WTC11 (cell line): ENCODE data around the gene ALDH16A1. TPM values are rescaled to one million over a fixed set of nuclear protein-coding genes. Genes with fewer than 3 reads are reported as not detected.

ENCODE experiments used
- ATAC-seq: fragments of 200-7000 bp; cut with Tn5 transposase; 2 replicates; pipeline ENCODE4 v1.10.0; 2021; ENCODE audit warnings: mild to moderate bottlenecking, moderate library complexity
- CTCF ChIA-PET: fragments of 300-600 bp; sonication (Branson Sonifier 250); formaldehyde crosslinking; loops from one replicate; lab custom pipeline; 2021; ENCODE audit warnings: antibody characterized with exemption; lab: Charles Lee
- POLR2A ChIA-PET: fragments of 350-600 bp; sonication (Branson Sonifier 250); formaldehyde crosslinking; loops from one replicate; lab custom pipeline; 2021; ENCODE audit warnings: antibody characterized with exemption; lab: Charles Lee
- DNase-seq: peaks from one replicate; pipeline ENCODE4 v3.0.0; 2021; ENCODE audit warnings: low spot score
- H3K27ac Mint-ChIP-seq: 2 replicates; pipeline ENCODE4 v1.8.0; 2021; ENCODE audit warnings: mixed read lengths
- H3K27me3 Mint-ChIP-seq: 2 replicates; pipeline ENCODE4 v1.8.0; 2021; ENCODE audit warnings: low read depth, mild to moderate bottlenecking, moderate library complexity, mixed read lengths
- H3K36me3 Mint-ChIP-seq: 2 replicates; pipeline ENCODE4 v1.8.0; 2021; ENCODE audit warnings: mixed read lengths
- H3K4me1 Mint-ChIP-seq: 2 replicates; pipeline ENCODE4 v1.8.0; 2022; ENCODE audit warnings: mixed read lengths
- H3K4me3 Mint-ChIP-seq: 2 replicates; pipeline ENCODE4 v1.8.0; 2021; ENCODE audit warnings: mild to moderate bottlenecking, moderate library complexity, mixed read lengths
- H3K9me3 Mint-ChIP-seq: 2 replicates; pipeline ENCODE4 v1.8.0; 2021; ENCODE audit warnings: mixed read lengths
- ELF4 ChIP-seq: sonication (generic); formaldehyde crosslinking; IDR thresholded peaks from 2 replicates; pipeline ENCODE4 v1.8.1; 2022; ENCODE audit warnings: low read depth, mild to moderate bottlenecking, moderate library complexity, missing genetic modification reagents
- ETV6 ChIP-seq: sonication (generic); formaldehyde crosslinking; IDR thresholded peaks from 2 replicates; pipeline ENCODE4 v1.8.1; 2022; ENCODE audit warnings: mild to moderate bottlenecking, missing genetic modification reagents
- GRHL2 ChIP-seq: fragments of 250-450 bp; sonication (Bioruptor Pico); IDR thresholded peaks from 2 replicates; pipeline ENCODE4 v1.8.0; 2022; ENCODE audit warnings: mild to moderate bottlenecking, moderate library complexity; ENCODE audit not compliant: insufficient replicate concordance, severe bottlenecking
- GTF2I ChIP-seq: fragments of 250-450 bp; sonication (Bioruptor Pico); conservative IDR thresholded peaks from 2 replicates; pipeline ENCODE4 v1.4.0; 2021; ENCODE audit warnings: mild to moderate bottlenecking
- HMGA2 ChIP-seq: fragments of 250-450 bp; sonication (Bioruptor Pico); IDR thresholded peaks from 2 replicates; pipeline ENCODE4 v1.4.0; 2021; ENCODE audit warnings: mild to moderate bottlenecking, moderate library complexity
- NFATC4 ChIP-seq: fragments of 250-450 bp; sonication (Bioruptor Pico); IDR thresholded peaks from 2 replicates; pipeline ENCODE4 v1.9.0; 2021; ENCODE audit warnings: mild to moderate bottlenecking
- NFE2L1 ChIP-seq: sonication (generic); formaldehyde crosslinking; IDR thresholded peaks from 2 replicates; pipeline ENCODE4 v1.8.1; 2023; ENCODE audit warnings: missing genetic modification reagents
- NFYB ChIP-seq: sonication (generic); formaldehyde crosslinking; conservative IDR thresholded peaks from 2 replicates; pipeline ENCODE4 v1.8.0; 2022; ENCODE audit warnings: low read depth, missing genetic modification reagents
- NR2C2 ChIP-seq: sonication (generic); formaldehyde crosslinking; IDR thresholded peaks from 2 replicates; pipeline ENCODE4 v1.8.0; 2022; ENCODE audit warnings: mild to moderate bottlenecking, missing genetic modification reagents
- NR3C1 ChIP-seq: sonication (generic); formaldehyde crosslinking; conservative IDR thresholded peaks from 2 replicates; pipeline ENCODE4 v1.8.1; 2023; ENCODE audit warnings: low read depth, mild to moderate bottlenecking, missing genetic modification reagents
- PRDM15 ChIP-seq: sonication (generic); formaldehyde crosslinking; IDR thresholded peaks from 2 replicates; pipeline ENCODE4 v1.8.0; 2022; ENCODE audit warnings: missing genetic modification reagents
- RELA ChIP-seq: sonication (generic); formaldehyde crosslinking; IDR thresholded peaks from 2 replicates; pipeline ENCODE4 v1.8.1; 2022; ENCODE audit warnings: missing genetic modification reagents, mild to moderate bottlenecking, borderline replicate concordance
- TEAD1 ChIP-seq: sonication (generic); formaldehyde crosslinking; IDR thresholded peaks from 2 replicates; pipeline ENCODE4 v1.8.0; 2022; ENCODE audit warnings: mild to moderate bottlenecking, missing genetic modification reagents
- TEAD4 ChIP-seq: sonication (generic); formaldehyde crosslinking; IDR thresholded peaks from 2 replicates; pipeline ENCODE4 v1.8.0; 2022; ENCODE audit warnings: mild to moderate bottlenecking, missing genetic modification reagents
- ZNF121 ChIP-seq: sonication (generic); formaldehyde crosslinking; IDR thresholded peaks from 2 replicates; pipeline ENCODE4 v1.8.0; 2023; ENCODE audit warnings: missing genetic modification reagents
- ZNF138 ChIP-seq: sonication (generic); formaldehyde crosslinking; conservative IDR thresholded peaks from 2 replicates; pipeline ENCODE4 v1.8.1; 2022; ENCODE audit warnings: mild to moderate bottlenecking, moderate library complexity, missing genetic modification reagents
- ZNF317 ChIP-seq: sonication (generic); formaldehyde crosslinking; IDR thresholded peaks from 2 replicates; pipeline ENCODE4 v1.8.1; 2023; ENCODE audit warnings: low read depth, mild to moderate bottlenecking, moderate library complexity, missing genetic modification reagents, borderline replicate concordance
- total RNA-seq: library from RNA; stranded (reverse); gene quantifications from 3 replicates; pipeline ENCODE4 v1.2.3, GENCODE V29; 2021
- TF ChIP-seq, protein P1 (sequence below): sonication (generic); formaldehyde crosslinking; IDR thresholded peaks from 2 replicates; pipeline ENCODE4 v1.8.1; 2023; ENCODE audit warnings: mild to moderate bottlenecking, missing genetic modification reagents
- TF ChIP-seq, protein P2 (sequence below): sonication (generic); formaldehyde crosslinking; IDR thresholded peaks from 2 replicates; pipeline ENCODE4 v1.8.0; 2022; ENCODE audit warnings: mild to moderate bottlenecking, missing genetic modification reagents
- TF ChIP-seq, protein P3 (sequence below): sonication (generic); formaldehyde crosslinking; IDR thresholded peaks from 2 replicates; pipeline ENCODE4 v1.8.1; 2023; ENCODE audit warnings: mild to moderate bottlenecking, missing genetic modification reagents, borderline replicate concordance
- TF ChIP-seq, protein P4 (sequence below): sonication (generic); formaldehyde crosslinking; conservative IDR thresholded peaks from 2 replicates; pipeline ENCODE4 v1.8.1; 2022; ENCODE audit warnings: mild to moderate bottlenecking, missing genetic modification reagents

ALDH16A1 gene
- total RNA-seq, 1 experiment from 2014 or later = 44.3 TPM

- peaks cover 6% of the 10 kb centered on the region; the same call in 1 of the 2 replicates for H3K27me3 Mint-ChIP-seq
- H3K9me3 Mint-ChIP-seq = no peaks in the 10 kb centered on the region
- ChIA-PET CTCF (no interaction called here), POLR2A (interaction anchor here (1.5 kb wide), 1 partner anchor 10 kb away, joined by 9 read pairs; the partner anchor contains the start of gene RPS11)
- no peak overlapping the region for H3K27ac Mint-ChIP-seq
- peak overlapping the region; percentile 97 for H3K4me3 Mint-ChIP-seq
- no peak for ATAC-seq
- TF ChIP-seq RELA (no peak), ZNF121 (peak; percentile 82), GTF2I (CRISPR knock-in tag) (peak; percentile 95)
- DNase-seq = no peak
- H3K36me3 Mint-ChIP-seq = peaks cover 43% of the 10 kb centered on the region
- peaks cover 20% of the 10 kb centered on the region for H3K4me1 Mint-ChIP-seq
Observed at GRCh38 chr19:49486710-49487276, 33.8 kb downstream of the ALDH16A1 start.

GRCh38 chr19:49487277-49488045 lies 34.4 kb downstream of the ALDH16A1 start, which contains the start of gene RPL13A:
RPL13A (plus strand) TSS chr19:49487608; CDS start chr19:49487630, 22 bp downstream.
- peaks cover 6% of the 10 kb centered on the region; the same call in 1 of the 2 replicates for H3K27me3 Mint-ChIP-seq
- DNase-seq (peak; percentile 100), ATAC-seq (peak; percentile 88)
- CTCF ChIA-PET = interaction anchor here (1.2 kb wide), 1 partner anchor 11 kb away, joined by 3 read pairs; no protein-coding TSS in a partner anchor
- H3K4me1 Mint-ChIP-seq = peaks cover 20% of the 10 kb centered on the region
- H3K36me3 Mint-ChIP-seq = peaks cover 50% of the 10 kb centered on the region
- peak within 1 kb of the TSS; percentile 97 for H3K4me3 Mint-ChIP-seq
- POLR2A ChIA-PET = interaction anchor here (1.1 to 1.5 kb wide), 3 partner anchors 9 to 40 kb away, joined by 4 to 9 read pairs (median 5); partner anchors contain the start of gene RPS11
- peak within 1 kb of the TSS; percentile 96 for H3K27ac Mint-ChIP-seq
- no peaks in the 10 kb centered on the region for H3K9me3 Mint-ChIP-seq
- TF ChIP-seq ZNF138 (CRISPR knock-in tag) = no peak
- no peak for TF ChIP-seq TEAD1 (CRISPR knock-in tag)
- TF ChIP-seq NR3C1 = no peak
- TF ChIP-seq NR2C2 (CRISPR knock-in tag) = no peak
- peak; percentile 85 for TF ChIP-seq NFYB (CRISPR knock-in tag)
- TF ChIP-seq, protein P1, sequence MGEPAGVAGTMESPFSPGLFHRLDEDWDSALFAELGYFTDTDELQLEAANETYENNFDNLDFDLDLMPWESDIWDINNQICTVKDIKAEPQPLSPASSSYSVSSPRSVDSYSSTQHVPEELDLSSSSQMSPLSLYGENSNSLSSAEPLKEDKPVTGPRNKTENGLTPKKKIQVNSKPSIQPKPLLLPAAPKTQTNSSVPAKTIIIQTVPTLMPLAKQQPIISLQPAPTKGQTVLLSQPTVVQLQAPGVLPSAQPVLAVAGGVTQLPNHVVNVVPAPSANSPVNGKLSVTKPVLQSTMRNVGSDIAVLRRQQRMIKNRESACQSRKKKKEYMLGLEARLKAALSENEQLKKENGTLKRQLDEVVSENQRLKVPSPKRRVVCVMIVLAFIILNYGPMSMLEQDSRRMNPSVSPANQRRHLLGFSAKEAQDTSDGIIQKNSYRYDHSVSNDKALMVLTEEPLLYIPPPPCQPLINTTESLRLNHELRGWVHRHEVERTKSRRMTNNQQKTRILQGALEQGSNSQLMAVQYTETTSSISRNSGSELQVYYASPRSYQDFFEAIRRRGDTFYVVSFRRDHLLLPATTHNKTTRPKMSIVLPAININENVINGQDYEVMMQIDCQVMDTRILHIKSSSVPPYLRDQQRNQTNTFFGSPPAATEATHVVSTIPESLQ = no peak
- 0 out of 2 replicates have a peak, but pooled peaks have one; percentile 20 for TF ChIP-seq ELF4 (CRISPR knock-in tag)
- TF ChIP-seq TEAD4 (CRISPR knock-in tag) = peak; percentile 46; the same call in 1 of the 2 replicates
- no peak for TF ChIP-seq GRHL2 (CRISPR knock-in tag)
- TF ChIP-seq NFE2L1 (CRISPR knock-in tag) = 0 out of 2 replicates have a peak, but pooled peaks have one; percentile 55
- TF ChIP-seq, protein P2, sequence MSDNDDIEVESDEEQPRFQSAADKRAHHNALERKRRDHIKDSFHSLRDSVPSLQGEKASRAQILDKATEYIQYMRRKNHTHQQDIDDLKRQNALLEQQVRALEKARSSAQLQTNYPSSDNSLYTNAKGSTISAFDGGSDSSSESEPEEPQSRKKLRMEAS = peak; percentile 63
- TF ChIP-seq, protein P3, sequence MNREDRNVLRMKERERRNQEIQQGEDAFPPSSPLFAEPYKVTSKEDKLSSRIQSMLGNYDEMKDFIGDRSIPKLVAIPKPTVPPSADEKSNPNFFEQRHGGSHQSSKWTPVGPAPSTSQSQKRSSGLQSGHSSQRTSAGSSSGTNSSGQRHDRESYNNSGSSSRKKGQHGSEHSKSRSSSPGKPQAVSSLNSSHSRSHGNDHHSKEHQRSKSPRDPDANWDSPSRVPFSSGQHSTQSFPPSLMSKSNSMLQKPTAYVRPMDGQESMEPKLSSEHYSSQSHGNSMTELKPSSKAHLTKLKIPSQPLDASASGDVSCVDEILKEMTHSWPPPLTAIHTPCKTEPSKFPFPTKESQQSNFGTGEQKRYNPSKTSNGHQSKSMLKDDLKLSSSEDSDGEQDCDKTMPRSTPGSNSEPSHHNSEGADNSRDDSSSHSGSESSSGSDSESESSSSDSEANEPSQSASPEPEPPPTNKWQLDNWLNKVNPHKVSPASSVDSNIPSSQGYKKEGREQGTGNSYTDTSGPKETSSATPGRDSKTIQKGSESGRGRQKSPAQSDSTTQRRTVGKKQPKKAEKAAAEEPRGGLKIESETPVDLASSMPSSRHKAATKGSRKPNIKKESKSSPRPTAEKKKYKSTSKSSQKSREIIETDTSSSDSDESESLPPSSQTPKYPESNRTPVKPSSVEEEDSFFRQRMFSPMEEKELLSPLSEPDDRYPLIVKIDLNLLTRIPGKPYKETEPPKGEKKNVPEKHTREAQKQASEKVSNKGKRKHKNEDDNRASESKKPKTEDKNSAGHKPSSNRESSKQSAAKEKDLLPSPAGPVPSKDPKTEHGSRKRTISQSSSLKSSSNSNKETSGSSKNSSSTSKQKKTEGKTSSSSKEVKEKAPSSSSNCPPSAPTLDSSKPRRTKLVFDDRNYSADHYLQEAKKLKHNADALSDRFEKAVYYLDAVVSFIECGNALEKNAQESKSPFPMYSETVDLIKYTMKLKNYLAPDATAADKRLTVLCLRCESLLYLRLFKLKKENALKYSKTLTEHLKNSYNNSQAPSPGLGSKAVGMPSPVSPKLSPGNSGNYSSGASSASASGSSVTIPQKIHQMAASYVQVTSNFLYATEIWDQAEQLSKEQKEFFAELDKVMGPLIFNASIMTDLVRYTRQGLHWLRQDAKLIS = no peak; the same call in 1 of the 2 replicates
- no peak for TF ChIP-seq HMGA2 (CRISPR knock-in tag)
- TF ChIP-seq, protein P4, sequence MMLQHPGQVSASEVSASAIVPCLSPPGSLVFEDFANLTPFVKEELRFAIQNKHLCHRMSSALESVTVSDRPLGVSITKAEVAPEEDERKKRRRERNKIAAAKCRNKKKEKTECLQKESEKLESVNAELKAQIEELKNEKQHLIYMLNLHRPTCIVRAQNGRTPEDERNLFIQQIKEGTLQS (CRISPR knock-in tag) = peak; percentile 90
- no peak for TF ChIP-seq ETV6
- no peak for TF ChIP-seq ZNF317 (CRISPR knock-in tag)
- peak; percentile 85; the same call in 1 of the 2 replicates for TF ChIP-seq NFATC4 (CRISPR knock-in tag)
- no peak for TF ChIP-seq RELA
- TF ChIP-seq PRDM15 (CRISPR knock-in tag) = no peak
